ENCODE data around the gene LRRC8D.

Gene LRRC8D

GRCh38 chr1:89894210-89895201 lies 73.7 kb downstream of the LRRC8D start:
- Histone ChIP-seq H3K4me3 (ENCODE audit: low read length) (no peak overlapping the region), H3K27me3 (ENCODE audit: control insufficient read depth, insufficient read depth, low read length) (no peaks in the 10 kb centered on the region), H3K9me3 (ENCODE audit: control insufficient read depth, insufficient read depth, low read length) (no peaks in the 10 kb centered on the region), H3K27ac (ENCODE audit: low read length) (no peak overlapping the region), H3K4me1 (ENCODE audit: control insufficient read depth, insufficient read depth, low read length) (no peaks in the 10 kb centered on the region), H3K36me3 (ENCODE audit: control insufficient read depth, insufficient read depth, low read length) (no peaks in the 10 kb centered on the region)
- DNase-seq (ENCODE audit: low read depth, low spot score): no peak
- WGBS (ENCODE audit: insufficient coverage, insufficient read length): no CpG with 5 or more reads among the region's 4 CpGs

- H3K9me3 ChIP-seq (ENCODE audit: control insufficient read depth, insufficient read depth, low read length): no peaks in the 10 kb centered on the region
- 100% methylated on average over 1 of the region's 11 CpGs for WGBS (ENCODE audit: insufficient coverage, insufficient read length)
- no peak overlapping the region for H3K4me3 ChIP-seq (ENCODE audit: low read length)
- no peak for DNase-seq (ENCODE audit: low read depth, low spot score)
- no peaks in the 10 kb centered on the region for H3K36me3 ChIP-seq (ENCODE audit: control insufficient read depth, insufficient read depth, low read length)
- H3K4me1 ChIP-seq (ENCODE audit: control insufficient read depth, insufficient read depth, low read length): no peaks in the 10 kb centered on the region
- no peak overlapping the region for H3K27ac ChIP-seq (ENCODE audit: low read length)
- H3K27me3 ChIP-seq (ENCODE audit: control insufficient read depth, insufficient read depth, low read length): no peaks in the 10 kb centered on the region
These were observed 75.5 kb downstream of the LRRC8D start for GRCh38 chr1:89896105-89896942.

GRCh38 chr1:89897347-89898133 lies 76.7 kb downstream of the LRRC8D start:
- no peak overlapping the region for H3K4me3 ChIP-seq (ENCODE audit: low read length)
- no peaks in the 10 kb centered on the region for H3K9me3 ChIP-seq (ENCODE audit: control insufficient read depth, insufficient read depth, low read length)
- WGBS (ENCODE audit: insufficient coverage, insufficient read length): no CpG with 5 or more reads among the region's 8 CpGs
- H3K36me3 ChIP-seq (ENCODE audit: control insufficient read depth, insufficient read depth, low read length): no peaks in the 10 kb centered on the region
- no peak for DNase-seq (ENCODE audit: low read depth, low spot score)
- no peak overlapping the region for H3K27ac ChIP-seq (ENCODE audit: low read length)
- no peaks in the 10 kb centered on the region for H3K4me1 ChIP-seq (ENCODE audit: control insufficient read depth, insufficient read depth, low read length)
- H3K27me3 ChIP-seq (ENCODE audit: control insufficient read depth, insufficient read depth, low read length): no peaks in the 10 kb centered on the region

- H3K27ac ChIP-seq (ENCODE audit: low read length): no peak overlapping the region
- no peaks in the 10 kb centered on the region for H3K27me3 ChIP-seq (ENCODE audit: control insufficient read depth, insufficient read depth, low read length)
- no peaks in the 10 kb centered on the region for H3K4me1 ChIP-seq (ENCODE audit: control insufficient read depth, insufficient read depth, low read length)
- no CpG with 5 or more reads among the region's 6 CpGs for WGBS (ENCODE audit: insufficient coverage, insufficient read length)
- no peaks in the 10 kb centered on the region for H3K36me3 ChIP-seq (ENCODE audit: control insufficient read depth, insufficient read depth, low read length)
- H3K9me3 ChIP-seq (ENCODE audit: control insufficient read depth, insufficient read depth, low read length): no peaks in the 10 kb centered on the region
- H3K4me3 ChIP-seq (ENCODE audit: low read length): no peak overlapping the region
- DNase-seq (ENCODE audit: low read depth, low spot score): no peak
These were observed 77.3 kb downstream of the LRRC8D start for GRCh38 chr1:89898150-89898549.

- Histone ChIP-seq H3K9me3 (ENCODE audit: control insufficient read depth, insufficient read depth, low read length) (no peaks in the 10 kb centered on the region), H3K4me1 (ENCODE audit: control insufficient read depth, insufficient read depth, low read length) (no peaks in the 10 kb centered on the region), H3K27ac (ENCODE audit: low read length) (no peak overlapping the region), H3K36me3 (ENCODE audit: control insufficient read depth, insufficient read depth, low read length) (no peaks in the 10 kb centered on the region), H3K4me3 (ENCODE audit: low read length) (no peak overlapping the region), H3K27me3 (ENCODE audit: control insufficient read depth, insufficient read depth, low read length) (no peaks in the 10 kb centered on the region)
- WGBS (ENCODE audit: insufficient coverage, insufficient read length): no CpG with 5 or more reads among the region's 7 CpGs
- DNase-seq (ENCODE audit: low read depth, low spot score): no peak
These were observed 78.1 kb downstream of the LRRC8D start for GRCh38 chr1:89898695-89899470.

GRCh38 chr1:89900323-89900722 lies 79.5 kb downstream of the LRRC8D start:
- Histone ChIP-seq H3K27ac (ENCODE audit: low read length) (no peak overlapping the region), H3K36me3 (ENCODE audit: control insufficient read depth, insufficient read depth, low read length) (no peaks in the 10 kb centered on the region), H3K27me3 (ENCODE audit: control insufficient read depth, insufficient read depth, low read length) (no peaks in the 10 kb centered on the region), H3K9me3 (ENCODE audit: control insufficient read depth, insufficient read depth, low read length) (no peaks in the 10 kb centered on the region), H3K4me1 (ENCODE audit: control insufficient read depth, insufficient read depth, low read length) (no peaks in the 10 kb centered on the region), H3K4me3 (ENCODE audit: low read length) (no peak overlapping the region)
- WGBS (ENCODE audit: insufficient coverage, insufficient read length): no CpG with 5 or more reads among the region's 2 CpGs
- no peak for DNase-seq (ENCODE audit: low read depth, low spot score)

GRCh38 chr1:89900791-89901708 lies 80.2 kb downstream of the LRRC8D start:
- H3K4me3 ChIP-seq (ENCODE audit: low read length): no peak overlapping the region
- H3K27me3 ChIP-seq (ENCODE audit: control insufficient read depth, insufficient read depth, low read length): no peaks in the 10 kb centered on the region
- DNase-seq (ENCODE audit: low read depth, low spot score): no peak
- H3K36me3 ChIP-seq (ENCODE audit: control insufficient read depth, insufficient read depth, low read length): no peaks in the 10 kb centered on the region
- peaks cover 1% of the 10 kb centered on the region; the same call in 1 of the 2 replicates for H3K4me1 ChIP-seq (ENCODE audit: control insufficient read depth, insufficient read depth, low read length)
- H3K9me3 ChIP-seq (ENCODE audit: control insufficient read depth, insufficient read depth, low read length): no peaks in the 10 kb centered on the region
- no peak overlapping the region for H3K27ac ChIP-seq (ENCODE audit: low read length)
- no CpG with 5 or more reads among the region's 6 CpGs for WGBS (ENCODE audit: insufficient coverage, insufficient read length)

- Histone ChIP-seq H3K27ac (ENCODE audit: low read length) (no peak overlapping the region), H3K9me3 (ENCODE audit: control insufficient read depth, insufficient read depth, low read length) (no peaks in the 10 kb centered on the region), H3K27me3 (ENCODE audit: control insufficient read depth, insufficient read depth, low read length) (no peaks in the 10 kb centered on the region), H3K4me3 (ENCODE audit: low read length) (no peak overlapping the region), H3K36me3 (ENCODE audit: control insufficient read depth, insufficient read depth, low read length) (no peaks in the 10 kb centered on the region), H3K4me1 (ENCODE audit: control insufficient read depth, insufficient read depth, low read length) (peaks cover 4% of the 10 kb centered on the region; the same call in 1 of the 2 replicates)
- no CpG with 5 or more reads among the region's 9 CpGs for WGBS (ENCODE audit: insufficient coverage, insufficient read length)
- no peak for DNase-seq (ENCODE audit: low read depth, low spot score)
These were observed 81.3 kb downstream of the LRRC8D start for GRCh38 chr1:89901957-89902669.

Measured in iPS DF 6.9 (cell line).